Activated naive CD8-positive, alpha-beta T cell treated with anti-CD3 and anti-CD28 coated beads, Interleukin-2, amount 50 U/mL, for 24 hours (primary cell): Measurements from ENCODE around the gene EGFR.

Experiments
- ATAC-seq: fragments of 150-1000 bp; cut with Tn5 transposase; one replicate; pipeline ENCODE4 v1.10.0; 2021
- DNase-seq: peaks from one replicate; pipeline ENCODE4 v3.0.0; 2021
- H3K27ac Mint-ChIP-seq: one replicate; pipeline ENCODE4 v1.8.0; 2021; ENCODE audit warnings: mild to moderate bottlenecking, mixed read lengths
- H3K27me3 Mint-ChIP-seq: one replicate; pipeline ENCODE4 v1.8.0; 2021; ENCODE audit warnings: mixed read lengths
- H3K36me3 Mint-ChIP-seq: one replicate; pipeline ENCODE4 v1.8.0; 2021; ENCODE audit warnings: low read depth, mixed read lengths
- H3K4me1 Mint-ChIP-seq: one replicate; pipeline ENCODE4 v1.8.0; 2021; ENCODE audit warnings: mixed read lengths
- H3K4me3 Mint-ChIP-seq: one replicate; pipeline ENCODE4 v1.8.0; 2021; ENCODE audit warnings: mild to moderate bottlenecking, moderate library complexity, mixed read lengths
- H3K9me3 Mint-ChIP-seq: one replicate; pipeline ENCODE4 v1.8.0; 2021; ENCODE audit warnings: mixed read lengths

EGFR gene

GRCh38 chr7:55189878-55190436, 171.1 kb downstream of the EGFR start:
- Mint-ChIP-seq H3K27me3 (peaks cover 20% of the 10 kb centered on the region), H3K4me1 (no peaks in the 10 kb centered on the region), H3K27ac (no peak overlapping the region), H3K4me3 (no peak overlapping the region), H3K9me3 (no peaks in the 10 kb centered on the region), H3K36me3 (no peaks in the 10 kb centered on the region)
- DNase-seq, result no peak
- ATAC-seq, result no peak

- H3K9me3 Mint-ChIP-seq, result no peaks in the 10 kb centered on the region
- H3K27me3 Mint-ChIP-seq, result peaks cover 20% of the 10 kb centered on the region
- no peaks in the 10 kb centered on the region for H3K36me3 Mint-ChIP-seq
- no peaks in the 10 kb centered on the region for H3K4me1 Mint-ChIP-seq
- no peak overlapping the region for H3K27ac Mint-ChIP-seq
- no peak overlapping the region for H3K4me3 Mint-ChIP-seq
- DNase-seq (no peak), ATAC-seq (no peak)
These were observed 171.8 kb downstream of the EGFR start for GRCh38 chr7:55190511-55191160.

- Mint-ChIP-seq H3K4me1 (no peaks in the 10 kb centered on the region), H3K4me3 (no peak overlapping the region), H3K27ac (no peak overlapping the region), H3K9me3 (no peaks in the 10 kb centered on the region), H3K27me3 (peaks cover 20% of the 10 kb centered on the region), H3K36me3 (no peaks in the 10 kb centered on the region)
- no peak for ATAC-seq
- DNase-seq, result no peak
These were observed 172.5 kb downstream of the EGFR start for GRCh38 chr7:55191161-55191925.

- ATAC-seq, result no peak
These were observed 173.3 kb downstream of the EGFR start for GRCh38 chr7:55191926-55192692.

GRCh38 chr7:55192723-55193122, 173.9 kb downstream of the EGFR start:
- DNase-seq (no peak), ATAC-seq (no peak)
- no peaks in the 10 kb centered on the region for H3K9me3 Mint-ChIP-seq
- no peak overlapping the region for H3K4me3 Mint-ChIP-seq
- peaks cover 10% of the 10 kb centered on the region for H3K27me3 Mint-ChIP-seq
- H3K4me1 Mint-ChIP-seq, result no peaks in the 10 kb centered on the region
- no peak overlapping the region for H3K27ac Mint-ChIP-seq
- H3K36me3 Mint-ChIP-seq, result no peaks in the 10 kb centered on the region

More at GRCh38 chr7:55191926-55192692, 173.3 kb downstream of the EGFR start:
- no peak for DNase-seq
- H3K36me3 Mint-ChIP-seq, result no peaks in the 10 kb centered on the region
- H3K9me3 Mint-ChIP-seq, result no peaks in the 10 kb centered on the region
- H3K4me1 Mint-ChIP-seq, result no peaks in the 10 kb centered on the region
- H3K27me3 Mint-ChIP-seq, result peaks cover 13% of the 10 kb centered on the region
- no peak overlapping the region for H3K27ac Mint-ChIP-seq
- no peak overlapping the region for H3K4me3 Mint-ChIP-seq

GRCh38 chr7:55193245-55193644, 174.4 kb downstream of the EGFR start:
- no peak for ATAC-seq

GRCh38 chr7:55194522-55194921, 175.7 kb downstream of the EGFR start:
- Mint-ChIP-seq H3K36me3 (no peaks in the 10 kb centered on the region), H3K4me1 (no peaks in the 10 kb centered on the region), H3K9me3 (no peaks in the 10 kb centered on the region), H3K27ac (no peak overlapping the region), H3K4me3 (no peak overlapping the region), H3K27me3 (peaks cover 3% of the 10 kb centered on the region)
- DNase-seq (no peak), ATAC-seq (no peak)

More at GRCh38 chr7:55193245-55193644, 174.4 kb downstream of the EGFR start:
- Mint-ChIP-seq H3K4me3 (no peak overlapping the region), H3K27ac (no peak overlapping the region), H3K27me3 (peaks cover 8% of the 10 kb centered on the region), H3K36me3 (no peaks in the 10 kb centered on the region), H3K4me1 (no peaks in the 10 kb centered on the region), H3K9me3 (no peaks in the 10 kb centered on the region)
- DNase-seq, result no peak

GRCh38 chr7:55198634-55199392, 180.0 kb downstream of the EGFR start:
- no peak for DNase-seq
- no peaks in the 10 kb centered on the region for H3K4me1 Mint-ChIP-seq
- no peak overlapping the region for H3K27ac Mint-ChIP-seq
- H3K9me3 Mint-ChIP-seq, result no peaks in the 10 kb centered on the region
- no peak for ATAC-seq
- no peaks in the 10 kb centered on the region for H3K27me3 Mint-ChIP-seq
- H3K36me3 Mint-ChIP-seq, result no peaks in the 10 kb centered on the region
- no peak overlapping the region for H3K4me3 Mint-ChIP-seq

- Mint-ChIP-seq H3K27me3 (no peaks in the 10 kb centered on the region), H3K27ac (no peak overlapping the region), H3K4me3 (no peak overlapping the region), H3K9me3 (no peaks in the 10 kb centered on the region), H3K4me1 (no peaks in the 10 kb centered on the region), H3K36me3 (no peaks in the 10 kb centered on the region)
- DNase-seq, result no peak
- no peak for ATAC-seq
These were observed 180.6 kb downstream of the EGFR start for GRCh38 chr7:55199418-55199817.

- ATAC-seq (no peak), DNase-seq (no peak)
- no peak overlapping the region for H3K4me3 Mint-ChIP-seq
- H3K36me3 Mint-ChIP-seq, result no peaks in the 10 kb centered on the region
- H3K9me3 Mint-ChIP-seq, result no peaks in the 10 kb centered on the region
- H3K4me1 Mint-ChIP-seq, result no peaks in the 10 kb centered on the region
- no peaks in the 10 kb centered on the region for H3K27me3 Mint-ChIP-seq
- H3K27ac Mint-ChIP-seq, result no peak overlapping the region
These were observed 181.6 kb downstream of the EGFR start for GRCh38 chr7:55200441-55200840.

GRCh38 chr7:55202150-55202913, 183.5 kb downstream of the EGFR start:
- DNase-seq, result no peak
- Mint-ChIP-seq H3K27ac (no peak overlapping the region), H3K27me3 (no peaks in the 10 kb centered on the region), H3K4me3 (no peak overlapping the region), H3K36me3 (no peaks in the 10 kb centered on the region), H3K4me1 (no peaks in the 10 kb centered on the region), H3K9me3 (no peaks in the 10 kb centered on the region)
- ATAC-seq, result no peak

- no peak for DNase-seq
- no peaks in the 10 kb centered on the region for H3K27me3 Mint-ChIP-seq
- ATAC-seq, result no peak
- no peaks in the 10 kb centered on the region for H3K4me1 Mint-ChIP-seq
- no peaks in the 10 kb centered on the region for H3K36me3 Mint-ChIP-seq
- no peaks in the 10 kb centered on the region for H3K9me3 Mint-ChIP-seq
- H3K27ac Mint-ChIP-seq, result no peak overlapping the region
- H3K4me3 Mint-ChIP-seq, result no peak overlapping the region
These were observed 184.5 kb downstream of the EGFR start for GRCh38 chr7:55203300-55203699.

GRCh38 chr7:55205124-55205955, 186.5 kb downstream of the EGFR start:
- Mint-ChIP-seq H3K9me3 (no peaks in the 10 kb centered on the region), H3K4me1 (no peaks in the 10 kb centered on the region), H3K36me3 (no peaks in the 10 kb centered on the region), H3K27ac (no peak overlapping the region), H3K4me3 (no peak overlapping the region), H3K27me3 (no peaks in the 10 kb centered on the region)
- ATAC-seq (no peak), DNase-seq (no peak)
